SIG-M5 treated with dmso at 0.1 percent for 504 hours (cell line): Measurements from ENCODE around the gene HSDL2.
"Not testable (repeated sequence)": the region's sequence is repeated elsewhere in the genome, so short reads cannot be mapped to it uniquely, and the experiment has no call there.

Experiments
- DNase-seq: peaks from one replicate; lab custom pipeline; 2025; ENCODE audit not compliant: unreplicated experiment; lab: John Stamatoyannopoulos, UW

HSDL2 gene

GRCh38 chr9:112393146-112393545 lies 13.2 kb downstream of the HSDL2 start:
- DNase-seq, result not testable (repeated sequence)

GRCh38 chr9:112396416-112396815 lies 16.5 kb downstream of the HSDL2 start:
- peak; percentile 8 for DNase-seq

GRCh38 chr9:112396872-112397271 lies 17.0 kb downstream of the HSDL2 start:
- DNase-seq, result no peak

DNA sequence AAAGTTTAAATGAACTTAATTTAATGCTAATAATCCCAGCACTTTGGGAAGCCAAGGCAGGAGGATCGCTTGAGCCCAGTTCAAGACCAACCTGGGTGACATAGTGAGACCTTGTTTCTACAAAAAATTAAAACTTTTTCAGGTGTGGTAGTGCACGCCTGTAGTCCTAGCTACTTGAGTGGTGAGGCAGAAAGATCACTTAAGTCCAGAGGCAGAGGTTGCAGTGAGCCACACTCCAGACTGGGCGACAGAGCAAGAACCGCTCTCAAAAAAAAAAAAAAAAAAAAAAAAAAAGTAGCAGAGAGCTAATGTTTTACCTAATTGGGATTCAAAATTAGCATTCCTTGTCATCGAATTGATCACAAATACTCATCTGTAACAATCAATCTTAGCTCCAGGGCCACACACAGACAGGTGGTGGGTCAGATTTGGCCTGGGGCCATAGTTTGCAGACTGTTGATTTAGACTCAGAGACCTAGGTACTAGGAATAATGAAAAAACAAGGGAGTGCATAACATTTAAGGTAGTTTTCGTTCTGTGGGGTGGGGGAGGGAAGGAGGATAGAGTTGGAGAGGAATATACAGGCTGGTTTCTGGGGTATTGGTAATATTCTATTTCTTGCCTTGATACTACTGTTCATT lies 21.4 kb downstream of the HSDL2 start:
- DNase-seq, result no peak

DNA sequence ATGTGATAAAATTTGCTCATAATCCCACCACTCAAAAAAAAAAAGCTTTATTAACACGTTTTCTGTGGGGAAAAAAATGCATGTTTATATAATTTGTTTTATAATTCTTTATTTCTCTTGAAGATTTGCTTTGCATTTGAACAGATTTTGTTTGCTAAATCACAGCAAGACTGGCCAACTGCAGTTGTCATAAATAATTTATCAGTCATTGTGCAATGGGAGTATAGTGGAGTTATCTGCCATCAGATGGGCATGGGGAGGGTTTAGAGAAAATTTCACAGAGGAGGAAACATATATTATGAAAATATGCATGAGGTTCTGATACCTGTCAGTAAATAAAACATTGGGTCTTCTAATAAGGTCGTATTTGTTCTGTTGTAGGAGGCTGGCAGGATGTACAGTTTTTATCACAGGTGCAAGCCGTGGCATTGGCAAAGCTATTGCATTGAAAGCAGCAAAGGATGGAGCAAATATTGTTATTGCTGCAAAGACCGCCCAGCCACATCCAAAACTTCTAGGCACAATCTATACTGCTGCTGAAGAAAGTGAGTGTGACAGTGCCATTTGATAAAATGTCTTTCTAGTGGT lies 23.8 kb downstream of the HSDL2 start:
- no peak for DNase-seq

DNA sequence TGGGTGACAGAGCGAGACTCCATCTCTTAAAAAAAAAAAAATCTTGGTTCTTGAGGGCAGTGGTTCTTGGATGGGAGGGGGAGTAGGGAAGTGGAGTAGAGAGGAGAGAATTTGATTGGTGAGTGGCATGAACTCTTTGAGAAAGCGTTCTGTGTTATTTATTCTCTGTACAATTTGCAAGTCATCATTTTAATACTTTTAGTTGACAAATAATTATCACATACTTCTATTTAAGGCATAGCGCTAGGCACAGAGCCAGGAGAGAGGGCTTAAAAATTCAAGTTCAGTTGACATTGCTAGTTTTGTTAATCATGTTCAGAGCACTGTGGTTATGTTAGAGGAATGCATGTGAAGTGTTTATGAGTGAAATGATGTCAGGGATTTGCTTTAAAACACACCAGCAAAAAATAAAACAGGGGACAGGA lies 24.6 kb downstream of the HSDL2 start:
- no peak for DNase-seq

DNA sequence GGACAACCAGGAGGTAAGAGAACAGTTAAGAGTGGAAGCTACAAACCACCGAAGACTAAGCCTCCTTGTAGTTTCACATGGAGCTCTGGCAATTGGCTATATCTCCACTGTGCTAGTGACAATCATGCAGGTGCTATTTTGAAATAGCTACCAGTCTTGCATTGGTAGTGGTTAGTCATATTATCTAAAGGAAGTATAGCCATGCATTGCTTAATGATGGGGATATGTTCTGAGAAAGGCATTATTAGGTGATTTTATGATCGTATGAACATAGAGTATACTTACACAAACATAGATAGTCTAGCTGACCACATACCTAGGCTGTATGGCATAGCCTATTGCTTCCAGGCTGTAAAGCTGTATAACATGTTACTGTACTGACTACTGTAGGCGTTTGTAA lies 28.4 kb downstream of the HSDL2 start:
- peak; percentile 41 for DNase-seq

GRCh38 chr9:112408819-112409218 lies 28.9 kb downstream of the HSDL2 start:
- DNase-seq, result no peak

DNA sequence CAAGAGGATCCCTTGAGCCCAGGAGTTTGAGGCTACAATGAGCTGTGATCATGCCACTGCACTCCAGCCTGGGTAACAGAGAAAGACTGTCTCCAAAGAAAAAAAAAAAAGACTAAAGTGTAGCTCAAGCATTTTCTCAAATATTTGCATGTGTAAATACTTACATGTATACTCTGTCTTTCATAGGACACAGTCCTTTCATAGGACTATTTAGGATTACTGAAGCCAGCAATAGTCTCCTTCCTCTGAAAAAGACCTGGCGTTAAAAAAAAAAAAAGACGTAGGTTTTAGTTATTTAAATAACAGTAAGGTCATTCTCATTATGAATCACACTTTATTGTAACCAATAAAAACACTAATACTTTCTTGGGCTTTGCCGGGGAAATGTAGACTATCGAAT lies 29.9 kb downstream of the HSDL2 start:
- no peak for DNase-seq

- no peak for DNase-seq
Observed at GRCh38 chr9:112411626-112412027, 31.7 kb downstream of the HSDL2 start.

GRCh38 chr9:112413728-112414127 lies 33.8 kb downstream of the HSDL2 start:
- not testable (repeated sequence) for DNase-seq

DNA sequence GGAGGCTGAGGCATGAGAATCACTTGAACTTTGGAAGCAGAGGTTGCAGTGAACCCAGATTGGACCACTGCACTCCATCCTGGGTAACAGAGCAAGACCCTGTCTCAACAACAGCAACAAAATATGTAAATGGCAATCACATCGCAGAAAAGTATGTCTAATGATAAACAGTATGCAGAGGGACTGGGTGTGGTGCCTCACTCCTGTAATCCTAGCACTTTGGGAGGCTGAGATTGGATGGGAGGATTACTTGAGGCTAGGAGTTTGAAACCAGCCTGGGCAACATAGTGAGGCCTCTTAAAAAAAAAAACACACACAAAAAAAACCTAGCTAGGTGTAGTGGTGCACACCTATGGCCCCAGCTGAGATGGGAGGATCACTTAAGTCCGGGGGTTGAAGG lies 40.3 kb downstream of the HSDL2 start:
- no peak for DNase-seq

- no peak for DNase-seq
Observed at GRCh38 chr9:112421771-112422222, 41.9 kb downstream of the HSDL2 start.

DNA sequence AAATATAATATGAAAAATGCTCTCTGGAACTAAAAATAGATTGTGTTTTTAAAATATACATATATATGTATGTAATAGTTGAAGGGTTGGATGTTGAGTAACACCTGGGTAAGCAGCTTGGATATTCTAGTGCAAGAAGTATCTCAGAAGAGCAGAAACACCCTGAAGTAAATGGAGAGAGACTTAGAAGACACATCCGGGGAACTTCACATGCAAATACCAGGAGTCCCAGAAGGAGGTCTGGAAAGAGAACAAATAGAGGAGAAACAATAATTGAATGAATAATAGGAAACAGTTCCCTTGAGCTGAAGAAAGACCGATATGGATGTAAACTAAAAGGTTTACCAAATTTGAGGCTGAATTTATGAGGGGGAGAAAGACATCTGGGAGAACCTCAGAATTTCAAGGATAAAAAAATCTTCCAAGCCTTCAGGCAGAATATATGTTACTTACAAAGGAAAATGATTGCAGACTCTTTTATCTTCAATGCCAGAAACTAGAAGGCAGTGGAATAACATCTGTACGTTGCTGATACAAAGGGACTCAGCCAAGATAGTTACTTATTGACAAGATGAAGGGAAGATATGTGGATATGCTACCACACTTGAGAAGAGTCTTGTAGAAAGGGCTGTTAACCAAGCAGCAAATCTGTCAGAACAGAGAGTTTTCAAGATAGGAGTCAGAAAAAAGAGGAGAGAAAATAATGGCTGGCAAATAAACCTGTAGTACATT lies 42.7 kb downstream of the HSDL2 start:
- no peak for DNase-seq

DNA sequence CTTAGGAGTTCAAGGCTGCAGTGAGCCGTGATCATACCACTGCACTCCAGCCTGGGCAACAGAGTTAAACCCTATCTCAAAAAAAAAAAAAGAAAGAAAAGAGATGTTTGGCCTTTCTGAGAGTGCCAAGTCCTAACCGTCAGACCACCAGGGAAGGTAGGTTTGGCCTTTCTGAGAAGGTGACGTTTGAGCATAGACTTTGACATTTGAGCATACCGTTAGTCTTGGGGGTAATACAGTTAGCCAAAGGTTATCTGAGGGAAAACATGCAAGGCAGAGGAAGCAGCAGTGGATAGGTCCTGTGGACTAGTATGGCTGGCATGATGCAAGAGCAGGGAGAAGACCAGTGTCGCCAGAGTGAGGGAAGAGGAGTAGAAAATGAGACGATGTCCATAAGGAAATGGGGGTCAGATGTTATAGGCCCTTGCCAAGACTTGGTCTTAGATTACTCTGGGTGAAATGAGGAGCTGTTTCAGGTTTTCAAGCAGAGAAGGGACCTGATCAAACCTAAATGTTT lies 50.2 kb downstream of the HSDL2 start:
- DNase-seq, result no peak

- DNase-seq, result no peak
Observed at GRCh38 chr9:112433499-112434392, 53.8 kb downstream of the HSDL2 start.

DNA sequence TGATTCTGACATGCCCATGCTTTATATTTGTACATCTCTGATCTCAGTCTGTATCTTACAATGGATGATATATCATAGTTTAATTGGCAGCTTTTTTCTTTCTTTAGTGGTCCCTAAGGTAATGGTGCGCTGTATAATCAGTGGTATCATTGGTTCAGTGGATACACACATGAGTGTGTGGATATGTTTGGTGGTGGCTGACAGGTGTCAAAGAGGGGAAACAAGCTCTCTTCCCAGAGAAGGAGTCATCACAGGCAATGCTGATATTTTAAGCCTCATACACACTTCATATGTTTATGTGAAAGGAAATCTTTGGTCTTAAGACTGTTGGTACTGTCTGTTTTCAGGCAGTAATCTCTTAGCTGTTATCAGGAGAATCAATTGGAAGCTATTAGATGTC lies 54.6 kb downstream of the HSDL2 start:
- DNase-seq, result no peak

DNA sequence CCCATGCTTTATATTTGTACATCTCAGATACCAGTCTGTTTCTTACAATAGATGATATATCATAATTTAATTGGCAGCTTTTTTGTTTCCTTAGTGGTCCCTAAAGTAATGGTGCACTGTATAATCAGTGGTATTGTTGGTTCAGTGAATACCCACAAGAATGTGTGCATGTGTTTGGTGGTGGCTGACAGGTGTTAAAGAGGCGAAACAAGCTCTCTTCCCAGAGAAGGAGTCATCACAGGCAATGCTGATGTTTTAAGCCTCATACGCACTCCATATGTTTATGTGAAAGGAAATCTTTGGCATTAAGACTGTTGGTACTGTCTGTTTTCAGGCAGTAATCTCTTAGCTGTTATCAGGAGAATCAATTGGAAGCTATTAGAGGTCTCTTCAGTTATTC lies 57.5 kb downstream of the HSDL2 start:
- no peak for DNase-seq

DNA sequence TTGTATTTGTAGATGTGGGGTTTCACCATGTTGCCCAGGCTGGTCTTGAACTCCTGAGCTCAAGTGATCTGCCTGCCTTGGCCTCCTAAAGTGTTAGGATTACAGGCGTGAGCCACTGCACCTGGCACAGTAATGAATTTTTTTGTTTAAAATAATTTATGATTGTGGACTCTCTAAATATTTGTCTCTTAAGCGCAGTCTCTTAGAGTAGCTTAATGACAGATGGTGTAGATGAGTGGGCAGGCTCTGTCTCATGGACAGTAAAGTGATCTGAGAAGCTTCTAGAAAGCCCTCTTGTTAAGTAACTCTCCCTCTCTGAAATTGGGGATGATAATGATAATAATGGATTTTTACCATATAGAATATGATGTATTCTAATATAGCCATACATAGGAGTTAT lies 59.3 kb downstream of the HSDL2 start:
- no peak for DNase-seq

DNA sequence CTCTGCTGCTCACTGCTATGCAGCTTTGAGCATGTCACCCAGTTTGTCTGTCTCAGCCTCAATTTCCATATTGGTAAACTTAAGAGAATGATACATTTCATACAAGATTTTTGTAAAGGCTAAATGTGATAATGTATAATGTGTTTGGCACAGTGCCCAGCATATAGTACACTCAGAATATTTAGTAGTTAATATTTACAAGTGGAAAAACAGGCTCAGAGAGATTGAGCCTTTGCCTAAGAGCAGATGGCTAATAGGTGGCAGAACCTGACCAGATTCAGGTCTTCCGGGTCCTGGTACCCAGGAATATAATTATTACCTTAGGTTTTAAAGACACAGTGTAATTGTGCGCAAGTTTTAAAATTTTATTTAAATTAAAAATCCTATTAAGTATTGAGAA lies 59.9 kb downstream of the HSDL2 start:
- no peak for DNase-seq

DNA sequence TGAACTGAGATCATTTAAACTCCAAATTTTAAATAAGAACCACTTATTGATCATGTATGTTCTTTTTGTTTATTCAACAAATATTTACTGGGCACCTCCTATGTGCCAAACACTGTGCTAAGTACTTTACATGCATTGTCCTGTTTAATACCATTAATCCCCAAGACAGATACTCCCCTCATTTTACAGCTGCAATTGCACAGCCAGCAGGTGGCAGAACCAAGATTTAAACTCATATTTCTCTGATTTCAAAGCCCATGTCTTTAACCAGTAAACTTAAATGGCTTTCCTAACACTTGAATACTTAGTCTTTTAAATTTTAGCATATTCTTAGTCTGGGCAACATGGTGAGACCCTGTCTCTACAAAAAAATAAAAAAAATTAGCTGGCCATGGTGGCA lies 63.3 kb downstream of the HSDL2 start:
- peak; percentile 6 for DNase-seq
